GM19467 (cell line): ENCODE results near the gene PPHLN1.
"Not testable (repeated sequence)": the region's sequence is repeated elsewhere in the genome, so short reads cannot be mapped to it uniquely, and the experiment has no call there.

Source experiments
- ATAC-seq: cut with Tn5 transposase; IDR thresholded peaks from one replicate; pipeline ENCODE4 v1.9.1; 2021; ENCODE audit warnings: mild to moderate bottlenecking, moderate library complexity; ENCODE audit not compliant: unreplicated experiment

Gene PPHLN1

GRCh38 chr12:42320796-42321195, 5.2 kb upstream of the PPHLN1 start:
- ATAC-seq = no peak

- no peak for ATAC-seq
Measured at GRCh38 chr12:42322567-42322966, 3.4 kb upstream of the PPHLN1 start.

- no peak for ATAC-seq
Measured at GRCh38 chr12:42323856-42324255, 2.1 kb upstream of the PPHLN1 start.

GRCh38 chr12:42325326-42325652, 678 bp upstream of the PPHLN1 start:
- no peak for ATAC-seq

GRCh38 chr12:42326541-42327226, 717 bp downstream of the PPHLN1 start:
- ATAC-seq = no peak

- no peak for ATAC-seq
Measured at GRCh38 chr12:42327227-42327590, 1.2 kb downstream of the PPHLN1 start.

GRCh38 chr12:42330097-42330496, 4.1 kb downstream of the PPHLN1 start:
- ATAC-seq = not testable (repeated sequence)

- ATAC-seq = peak; percentile 58
Measured at GRCh38 chr12:42332301-42333285, 6.6 kb downstream of the PPHLN1 start.

GRCh38 chr12:42336286-42336685, 10.3 kb downstream of the PPHLN1 start:
- no peak for ATAC-seq

- no peak for ATAC-seq
Measured at GRCh38 chr12:42338280-42338679, 12.3 kb downstream of the PPHLN1 start.

GRCh38 chr12:42342028-42342427, 16.1 kb downstream of the PPHLN1 start:
- ATAC-seq = no peak

- no peak for ATAC-seq
Measured at GRCh38 chr12:42343721-42344120, 17.8 kb downstream of the PPHLN1 start.

- ATAC-seq = no peak
Measured at GRCh38 chr12:42346403-42347002, 20.5 kb downstream of the PPHLN1 start.

GRCh38 chr12:42349119-42350020, 23.4 kb downstream of the PPHLN1 start:
- not testable (repeated sequence) for ATAC-seq

- ATAC-seq = not testable (repeated sequence)
Measured at GRCh38 chr12:42350021-42350407, 24.0 kb downstream of the PPHLN1 start.

GRCh38 chr12:42356344-42356743, 30.4 kb downstream of the PPHLN1 start:
- ATAC-seq = no peak

- peak; percentile 76 for ATAC-seq
Measured at GRCh38 chr12:42360747-42361403, 34.9 kb downstream of the PPHLN1 start.

GRCh38 chr12:42361909-42362646, 36.1 kb downstream of the PPHLN1 start:
- ATAC-seq = no peak

GRCh38 chr12:42362647-42363260, 36.8 kb downstream of the PPHLN1 start:
- no peak for ATAC-seq
